LHCN-M2 (cell line): Measurements from ENCODE around the gene PGS1. TPM values are rescaled to one million over a fixed set of nuclear protein-coding genes. Genes with fewer than 3 reads are reported as not detected.

ENCODE experiments used
- DNase-seq: peaks from one replicate; pipeline ENCODE4 v3.0.0-alpha.2; 2012; ENCODE audit warnings: low read depth
- total RNA-seq: library from RNA; depleted of rRNA; stranded (reverse); fragments of >200 nt; gene quantifications from 2 replicates; pipeline ENCODE4 v1.2.3, GENCODE V29; 2014

Gene PGS1
- total RNA-seq, 1 experiment from 2014 or later = 35.0 TPM

GRCh38 chr17:78345791-78346494 is 32.5 kb upstream of the PGS1 start:
- DNase-seq = no peak

- DNase-seq = peak; percentile 28
These were observed 31.7 kb upstream of the PGS1 start for GRCh38 chr17:78346605-78347250.

GRCh38 chr17:78347453-78347852 is 31.0 kb upstream of the PGS1 start:
- no peak for DNase-seq

DNA sequence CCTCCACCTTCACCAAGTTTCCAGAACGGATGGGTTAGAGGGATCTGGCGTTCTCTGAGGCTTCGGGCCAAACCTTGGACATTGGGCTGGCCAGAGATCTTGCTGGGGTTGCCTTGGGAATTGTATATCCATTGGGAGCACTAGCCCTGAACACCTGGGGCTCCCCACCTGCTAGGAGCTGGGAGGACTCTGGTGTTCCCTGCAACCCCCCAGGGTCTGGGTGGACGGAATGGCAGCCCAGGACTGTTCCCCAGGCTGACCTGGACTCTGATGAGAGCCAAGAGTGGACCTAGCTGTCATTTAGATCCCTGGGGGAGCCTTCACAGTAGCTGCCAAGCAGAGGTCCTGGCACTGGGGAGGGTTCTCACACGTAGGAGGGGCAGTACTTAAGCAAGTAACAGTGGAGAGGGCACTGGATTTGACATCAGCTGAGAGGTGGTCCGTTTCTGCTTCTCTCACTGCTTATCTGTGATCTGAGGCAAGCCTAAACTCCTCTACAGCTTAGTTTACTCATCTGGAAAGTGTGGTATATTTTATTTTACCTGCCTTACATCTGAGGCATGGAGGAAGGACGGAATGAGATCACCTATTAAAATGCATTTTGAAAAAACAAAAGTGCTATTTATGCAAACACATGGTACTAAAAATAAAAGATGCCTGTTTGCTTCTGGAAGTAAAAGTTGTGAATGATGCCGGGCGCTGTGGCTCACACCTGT is 30.2 kb upstream of the PGS1 start:
- no peak for DNase-seq

DNA sequence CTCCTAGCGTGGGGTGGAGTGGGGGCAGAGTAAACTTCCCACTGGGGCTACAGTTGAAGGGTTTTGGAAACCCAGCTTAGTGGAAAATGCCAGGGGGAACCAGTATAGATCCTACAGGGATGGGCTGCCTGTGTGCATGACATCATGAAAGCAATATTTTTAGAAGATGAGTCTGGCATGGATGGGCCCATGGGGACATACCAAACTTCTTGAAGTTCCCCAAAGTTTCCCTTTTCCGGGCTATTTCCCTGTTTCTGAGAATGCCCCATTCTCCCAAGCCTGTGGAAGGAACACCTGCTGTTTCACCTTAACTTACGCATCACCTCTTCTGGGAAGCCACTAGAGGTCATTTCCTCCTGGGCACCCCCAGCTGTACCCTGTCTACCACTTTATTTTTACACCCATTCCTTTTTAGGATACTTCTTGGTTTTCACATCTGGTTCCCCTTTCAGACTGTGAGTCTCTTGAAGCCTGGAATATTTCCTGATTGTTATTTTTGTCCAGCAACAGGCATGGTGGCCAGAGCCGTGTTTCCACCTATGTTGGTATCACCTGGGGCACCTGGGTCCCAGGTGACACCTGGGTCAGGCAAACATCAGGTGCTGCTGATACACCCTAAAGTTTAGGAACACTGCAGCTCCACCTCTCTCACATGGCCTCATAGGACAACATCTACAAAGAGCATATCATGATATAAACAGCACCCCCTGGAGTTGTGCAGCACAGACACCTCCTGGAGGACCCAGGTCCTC is 28.4 kb upstream of the PGS1 start:
- no peak for DNase-seq

DNA sequence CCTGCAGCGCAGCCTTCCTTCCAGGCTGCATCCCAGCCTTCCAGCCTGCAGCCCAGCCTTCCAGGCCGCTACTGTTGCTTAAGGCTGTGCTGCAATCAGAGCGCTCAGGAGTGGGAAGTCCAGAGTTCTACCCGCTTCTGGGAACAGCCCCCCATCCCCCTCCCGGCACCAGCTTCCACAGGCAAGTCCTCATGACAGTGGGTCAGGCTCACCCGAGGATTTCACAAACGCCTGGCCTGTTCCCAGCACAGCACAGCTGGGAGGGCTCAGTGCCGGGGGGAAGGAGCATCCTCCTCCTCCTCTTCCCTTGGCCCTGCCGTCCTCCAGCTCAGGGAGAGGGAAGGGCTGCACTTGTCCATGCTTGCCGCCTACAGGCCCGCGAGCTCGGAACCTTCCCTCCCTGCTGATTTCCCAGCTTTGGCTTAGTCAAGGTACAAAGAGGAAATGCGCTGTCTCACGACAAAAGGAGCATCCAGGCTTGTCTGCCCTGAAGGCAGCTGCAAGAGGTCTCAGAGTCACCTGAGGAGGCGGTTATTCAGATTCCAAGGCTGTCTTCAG is 26.9 kb upstream of the PGS1 start:
- DNase-seq = peak; percentile 81

DNA sequence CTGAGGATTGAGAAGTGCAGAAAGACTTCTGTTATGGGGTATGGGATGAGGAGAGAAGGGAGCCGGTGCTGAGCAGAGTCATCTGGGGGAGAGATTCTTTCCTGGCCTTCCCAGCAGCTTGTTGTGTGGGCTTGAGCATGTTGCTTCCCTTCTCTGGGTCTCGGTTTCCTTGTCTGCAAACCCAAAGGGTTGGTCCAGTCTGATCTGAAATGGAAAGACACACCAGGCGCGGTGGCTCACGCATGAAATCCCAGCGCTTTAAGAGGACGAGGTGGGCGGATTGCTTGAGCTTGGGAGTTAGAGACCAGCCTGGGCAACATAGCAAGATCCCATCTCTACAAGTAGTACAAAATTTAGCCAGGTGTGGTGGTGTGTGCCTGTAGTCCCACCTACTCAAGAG is 24.6 kb upstream of the PGS1 start:
- no peak for DNase-seq

GRCh38 chr17:78355045-78355641 is 23.3 kb upstream of the PGS1 start:
- DNase-seq = no peak

GRCh38 chr17:78355701-78356100 is 22.7 kb upstream of the PGS1 start:
- DNase-seq = no peak

- DNase-seq = no peak
These were observed 22.2 kb upstream of the PGS1 start for GRCh38 chr17:78356101-78356713.

DNA sequence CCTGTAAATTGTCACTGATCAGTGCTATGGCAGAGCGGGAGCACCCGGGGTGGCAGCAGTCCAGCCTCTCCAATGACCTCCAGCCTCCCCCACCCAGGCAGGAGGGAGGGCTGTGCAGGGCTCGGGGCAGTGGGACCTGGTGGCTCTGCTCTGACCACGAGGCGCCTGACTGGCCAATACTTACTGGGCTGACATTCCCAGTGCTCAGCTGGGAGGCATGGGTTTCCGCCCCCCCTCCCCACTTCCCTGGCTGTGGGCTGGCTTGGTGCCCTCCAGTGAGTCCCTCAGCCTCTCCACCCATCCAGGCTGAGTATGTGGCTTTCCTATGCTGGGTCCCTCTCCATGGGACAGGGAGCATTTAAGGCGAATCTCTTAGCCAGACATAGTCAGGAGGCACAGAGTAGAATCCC is 21.3 kb upstream of the PGS1 start:
- DNase-seq = peak; percentile 55

DNA sequence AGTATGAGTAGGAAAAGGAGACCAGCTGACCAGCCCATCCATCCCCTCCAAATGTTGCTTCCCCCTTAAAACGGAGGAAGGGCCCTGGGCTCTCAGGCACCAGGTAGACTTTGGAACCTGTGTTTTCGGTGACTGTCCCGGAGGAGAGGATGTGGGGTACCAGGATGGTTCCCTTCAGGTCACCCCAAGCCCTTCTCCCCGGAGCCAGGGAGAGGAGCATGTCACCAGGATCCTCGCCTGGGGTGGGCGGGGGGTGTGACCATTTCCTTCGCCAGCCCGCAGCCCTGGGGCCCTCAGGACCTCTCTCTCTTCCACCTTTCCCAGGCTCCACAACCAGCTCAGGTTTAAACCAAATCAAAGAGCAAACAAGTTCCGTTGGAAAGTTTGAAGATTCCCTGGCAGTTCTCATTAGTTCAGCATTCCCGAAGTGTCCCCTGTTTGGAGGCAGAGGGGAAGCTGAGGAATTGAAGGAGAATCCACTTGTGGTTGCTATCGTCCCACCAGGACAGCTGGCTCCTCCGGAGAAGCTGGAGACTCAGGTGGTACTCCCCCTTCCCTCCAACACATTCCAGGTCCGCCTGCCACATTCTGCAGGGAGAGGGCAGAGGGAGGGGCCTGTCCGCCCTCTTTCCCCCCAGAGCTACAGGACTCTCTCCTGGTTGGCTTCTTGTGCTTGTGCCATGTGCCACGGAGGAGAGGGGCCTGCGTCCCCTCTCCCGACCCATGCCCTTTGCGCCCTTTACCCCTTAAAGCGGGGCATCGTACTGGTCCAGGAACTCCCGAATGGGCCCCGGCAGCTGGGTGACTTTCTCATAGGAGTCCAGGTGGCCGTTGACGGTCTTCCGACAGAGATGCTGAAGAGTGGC is 20.5 kb upstream of the PGS1 start:
- no peak for DNase-seq

GRCh38 chr17:78358538-78359320 is 19.7 kb upstream of the PGS1 start:
- peak; percentile 41 for DNase-seq

- DNase-seq = peak; percentile 40
These were observed 19.0 kb upstream of the PGS1 start for GRCh38 chr17:78359321-78359996.

- peak; percentile 96 for DNase-seq
These were observed 18.5 kb upstream of the PGS1 start, which contains the start of gene SOCS3 for GRCh38 chr17:78359997-78360370. Gene SOCS3, minus strand, starts transcription at chr17:78360077. Its CDS starts 982 bp downstream, at chr17:78359095.

GRCh38 chr17:78360371-78361224 is 17.9 kb upstream of the PGS1 start:
- peak; percentile 74 for DNase-seq

- no peak for DNase-seq
These were observed 17.2 kb upstream of the PGS1 start for GRCh38 chr17:78361225-78361701.
